ENCODE data around the gene ANO3. TPM values are rescaled to one million over a fixed set of nuclear protein-coding genes. Genes with fewer than 3 reads are reported as not detected.

ANO3 gene
- total and polyA plus RNA-seq, 2 of the 4 experiments (the other 2 are of a cell fraction): 0.02 to 0.18 TPM

- H3K27me3 ChIP-seq (ENCODE audit: control insufficient read depth, insufficient read depth, low read length): no peaks in the 10 kb centered on the region
- CTCF ChIA-PET: no interaction called here
- H3K79me1 ChIP-seq (ENCODE audit: low read depth in 1 of 2, low read length in 2 of 2): no peaks in the 10 kb centered on the region
- no CpG with 5 or more reads among the region's 2 CpGs for WGBS, 2 experiments (ENCODE audit: extremely low coverage in 2 of 2, insufficient read length in 1 of 2)
- no peak overlapping the region for H2BK120ac ChIP-seq (ENCODE audit: low read depth, low read length)
- TF ChIP-seq BHLHE40 (IDR thresholded peaks at IDR 0.05; ENCODE audit: low read depth, low read length) (no peak), MXI1 (IDR thresholded peaks at IDR 0.05; ENCODE audit: borderline replicate concordance, low read depth, low read length) (no peak), FOS (IDR thresholded peaks at IDR 0.05; ENCODE audit: low read depth, low read length) (no peak), NFE2L2 (IDR thresholded peaks at IDR 0.05; ENCODE audit: low read depth, low read length) (no peak), MAZ (IDR thresholded peaks at IDR 0.05; ENCODE audit: borderline replicate concordance, low read depth, low read length) (no peak), POLR2A (IDR thresholded peaks at IDR 0.05; ENCODE audit: low read depth, low read length) (no peak), ELK1 (IDR thresholded peaks at IDR 0.05; ENCODE audit: borderline replicate concordance, low read depth, low read length) (no peak), SMC3 (IDR thresholded peaks at IDR 0.05; ENCODE audit: low read depth, low read length) (no peak), RCOR1 (IDR thresholded peaks at IDR 0.05; ENCODE audit: insufficient replicate concordance, low read length) (no peak), CEBPB (IDR thresholded peaks at IDR 0.05; ENCODE audit: low read depth, low read length) (no peak), MAFK (IDR thresholded peaks at IDR 0.05; ENCODE audit: low read depth, low read length) (no peak), RFX5 (IDR thresholded peaks at IDR 0.05; ENCODE audit: low read depth, low read length) (no peak), RAD21 (IDR thresholded peaks at IDR 0.05; ENCODE audit: low read length) (no peak), CHD1 (IDR thresholded peaks at IDR 0.05; ENCODE audit: low read depth, low read length) (no peak)
- TF ChIP-seq, protein P1, sequence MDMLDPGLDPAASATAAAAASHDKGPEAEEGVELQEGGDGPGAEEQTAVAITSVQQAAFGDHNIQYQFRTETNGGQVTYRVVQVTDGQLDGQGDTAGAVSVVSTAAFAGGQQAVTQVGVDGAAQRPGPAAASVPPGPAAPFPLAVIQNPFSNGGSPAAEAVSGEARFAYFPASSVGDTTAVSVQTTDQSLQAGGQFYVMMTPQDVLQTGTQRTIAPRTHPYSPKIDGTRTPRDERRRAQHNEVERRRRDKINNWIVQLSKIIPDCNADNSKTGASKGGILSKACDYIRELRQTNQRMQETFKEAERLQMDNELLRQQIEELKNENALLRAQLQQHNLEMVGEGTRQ (IDR thresholded peaks at IDR 0.05; ENCODE audit: low read depth, low read length): no peak
- TF ChIP-seq, protein P2, sequence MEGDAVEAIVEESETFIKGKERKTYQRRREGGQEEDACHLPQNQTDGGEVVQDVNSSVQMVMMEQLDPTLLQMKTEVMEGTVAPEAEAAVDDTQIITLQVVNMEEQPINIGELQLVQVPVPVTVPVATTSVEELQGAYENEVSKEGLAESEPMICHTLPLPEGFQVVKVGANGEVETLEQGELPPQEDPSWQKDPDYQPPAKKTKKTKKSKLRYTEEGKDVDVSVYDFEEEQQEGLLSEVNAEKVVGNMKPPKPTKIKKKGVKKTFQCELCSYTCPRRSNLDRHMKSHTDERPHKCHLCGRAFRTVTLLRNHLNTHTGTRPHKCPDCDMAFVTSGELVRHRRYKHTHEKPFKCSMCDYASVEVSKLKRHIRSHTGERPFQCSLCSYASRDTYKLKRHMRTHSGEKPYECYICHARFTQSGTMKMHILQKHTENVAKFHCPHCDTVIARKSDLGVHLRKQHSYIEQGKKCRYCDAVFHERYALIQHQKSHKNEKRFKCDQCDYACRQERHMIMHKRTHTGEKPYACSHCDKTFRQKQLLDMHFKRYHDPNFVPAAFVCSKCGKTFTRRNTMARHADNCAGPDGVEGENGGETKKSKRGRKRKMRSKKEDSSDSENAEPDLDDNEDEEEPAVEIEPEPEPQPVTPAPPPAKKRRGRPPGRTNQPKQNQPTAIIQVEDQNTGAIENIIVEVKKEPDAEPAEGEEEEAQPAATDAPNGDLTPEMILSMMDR (conservative IDR thresholded peaks at IDR 0.05; ENCODE audit: low read depth, low read length): no peak
- no peak overlapping the region for H3K9ac ChIP-seq (ENCODE audit: low read depth, low read length)
- no peak overlapping the region for H3K56ac ChIP-seq (ENCODE audit: extremely low read depth, insufficient read depth, low read length)
- H3K4me2 ChIP-seq (ENCODE audit: low read depth, low read length): no peak overlapping the region
- no peak overlapping the region for H3K4ac ChIP-seq (ENCODE audit: low read depth, low read length)
- H2AK5ac ChIP-seq (ENCODE audit: low read depth, low read length): no peak overlapping the region
- no peaks in the 10 kb centered on the region for H3K9me3 ChIP-seq (ENCODE audit: control insufficient read depth, insufficient read depth, low read length)
- DNase-seq: no peak
- H3K4me1 ChIP-seq (ENCODE audit: control insufficient read depth, insufficient read depth, low read length): no peaks in the 10 kb centered on the region
- no peak overlapping the region for H2BK20ac ChIP-seq (ENCODE audit: low read depth, low read length)
- H3K4me3 ChIP-seq (ENCODE audit: insufficient read depth, low read depth, low read length): no peak overlapping the region
- no peaks in the 10 kb centered on the region for H3K36me3 ChIP-seq (ENCODE audit: control insufficient read depth, insufficient read depth, low read length)
- dilution Hi-C loops (cut with HindIII; ENCODE audit: low sequenced_read_pairs, unreplicated experiment) (no loop called here), intact Hi-C loops (cut with micrococcal nuclease) (no loop called here), in situ Hi-C loops (cut with MboI; ENCODE audit: low sequenced_read_pairs) (no loop called here)
- no peaks in the 10 kb centered on the region for H3K9me1 ChIP-seq (ENCODE audit: insufficient read depth, low read length)
- no peak overlapping the region for H2BK5ac ChIP-seq (ENCODE audit: low read depth, low read length, poor library complexity, severe bottlenecking)
- H2AK9ac ChIP-seq (replicated peaks; ENCODE audit: low read depth, low read length, poor library complexity): no peak overlapping the region
- H3K23ac ChIP-seq (ENCODE audit: low read depth, low read length): no peak overlapping the region
- no TSS peak for BruUV-seq (replicated peaks)
- no peak overlapping the region for H4K8ac ChIP-seq (ENCODE audit: low read depth in 2 of 2, low read length in 2 of 2)
- H4K91ac ChIP-seq (ENCODE audit: insufficient read depth, low read depth, low read length): no peak overlapping the region
- no peak overlapping the region for H3K14ac ChIP-seq (replicated peaks; ENCODE audit: low read depth, low read length)
- POLR2A ChIA-PET (ENCODE audit: unreplicated experiment): no interaction called here
- no peaks in the 10 kb centered on the region for H4K20me1 ChIP-seq (ENCODE audit: insufficient read depth, low read length)
- H4K5ac ChIP-seq (ENCODE audit: low read depth, low read length): no peak overlapping the region
- H2BK15ac ChIP-seq (ENCODE audit: low read depth, low read length): no peak overlapping the region
- no peak for ATAC-seq (ENCODE audit: low read depth)
- no peak overlapping the region for H3K27ac ChIP-seq (ENCODE audit: insufficient read depth, low read length)
- no peak overlapping the region for H2AFZ ChIP-seq (replicated peaks; ENCODE audit: low read length, poor library complexity)
- no peak overlapping the region for H3K18ac ChIP-seq (ENCODE audit: low read depth, low read length)
These were observed 255.1 kb downstream of the ANO3 start for GRCh38 chr11:26587073-26587472.
